Neural crest cell (in vitro differentiated cells): ENCODE measurements around the gene KCNMB2. TPM values are rescaled to one million over a fixed set of nuclear protein-coding genes. Genes with fewer than 3 reads are reported as not detected.

Source experiments
- DNase-seq: peaks from one replicate; pipeline ENCODE4 v3.0.0; 2021; ENCODE audit warnings: low read depth, mixed read lengths, low spot score
- H3K27ac Mint-ChIP-seq: one replicate; pipeline ENCODE4 v1.8.0; 2021; ENCODE audit warnings: mild to moderate bottlenecking, mixed read lengths; ENCODE audit not compliant: unreplicated experiment
- H3K27me3 Mint-ChIP-seq: 2 replicates; pipeline ENCODE4 v1.8.0; 2021; ENCODE audit warnings: low read depth, mild to moderate bottlenecking, mixed read lengths
- H3K36me3 Mint-ChIP-seq: 2 replicates; pipeline ENCODE4 v1.8.0; 2021; ENCODE audit warnings: low read depth, mild to moderate bottlenecking, mixed read lengths
- H3K4me1 Mint-ChIP-seq: 2 replicates; pipeline ENCODE4 v1.8.0; 2021; ENCODE audit warnings: mixed read lengths
- H3K4me3 Mint-ChIP-seq: one replicate; pipeline ENCODE4 v1.8.0; 2021; ENCODE audit warnings: mild to moderate bottlenecking, mixed read lengths
- H3K9me3 Mint-ChIP-seq: 2 replicates; pipeline ENCODE4 v1.8.0; 2021; ENCODE audit warnings: mixed read lengths
- total RNA-seq: library from RNA; stranded (reverse); gene quantifications from 2 replicates; pipeline ENCODE4 v1.2.1, GENCODE V29; 2021
- TF ChIP-seq, protein P1 (sequence below): fragments of 200-600 bp; sonication (generic); conservative IDR thresholded peaks from 2 replicates; pipeline ENCODE4 v1.5.0; 2021; ENCODE audit warnings: antibody characterized with exemption, mild to moderate bottlenecking

The KCNMB2 gene
- total RNA-seq, 1 donor from 2014 or later: 0.84 TPM

GRCh38 chr3:178623666-178624255 lies 87.5 kb downstream of the KCNMB2 start:
- H3K36me3 Mint-ChIP-seq: no peaks in the 10 kb centered on the region
- H3K27me3 Mint-ChIP-seq: no peaks in the 10 kb centered on the region
- no peak for DNase-seq
- H3K4me1 Mint-ChIP-seq: no peaks in the 10 kb centered on the region
- TF ChIP-seq, protein P1, sequence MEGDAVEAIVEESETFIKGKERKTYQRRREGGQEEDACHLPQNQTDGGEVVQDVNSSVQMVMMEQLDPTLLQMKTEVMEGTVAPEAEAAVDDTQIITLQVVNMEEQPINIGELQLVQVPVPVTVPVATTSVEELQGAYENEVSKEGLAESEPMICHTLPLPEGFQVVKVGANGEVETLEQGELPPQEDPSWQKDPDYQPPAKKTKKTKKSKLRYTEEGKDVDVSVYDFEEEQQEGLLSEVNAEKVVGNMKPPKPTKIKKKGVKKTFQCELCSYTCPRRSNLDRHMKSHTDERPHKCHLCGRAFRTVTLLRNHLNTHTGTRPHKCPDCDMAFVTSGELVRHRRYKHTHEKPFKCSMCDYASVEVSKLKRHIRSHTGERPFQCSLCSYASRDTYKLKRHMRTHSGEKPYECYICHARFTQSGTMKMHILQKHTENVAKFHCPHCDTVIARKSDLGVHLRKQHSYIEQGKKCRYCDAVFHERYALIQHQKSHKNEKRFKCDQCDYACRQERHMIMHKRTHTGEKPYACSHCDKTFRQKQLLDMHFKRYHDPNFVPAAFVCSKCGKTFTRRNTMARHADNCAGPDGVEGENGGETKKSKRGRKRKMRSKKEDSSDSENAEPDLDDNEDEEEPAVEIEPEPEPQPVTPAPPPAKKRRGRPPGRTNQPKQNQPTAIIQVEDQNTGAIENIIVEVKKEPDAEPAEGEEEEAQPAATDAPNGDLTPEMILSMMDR: no peak
- H3K9me3 Mint-ChIP-seq: no peaks in the 10 kb centered on the region
- H3K4me3 Mint-ChIP-seq: no peak overlapping the region
- H3K27ac Mint-ChIP-seq: no peak overlapping the region

DNA sequence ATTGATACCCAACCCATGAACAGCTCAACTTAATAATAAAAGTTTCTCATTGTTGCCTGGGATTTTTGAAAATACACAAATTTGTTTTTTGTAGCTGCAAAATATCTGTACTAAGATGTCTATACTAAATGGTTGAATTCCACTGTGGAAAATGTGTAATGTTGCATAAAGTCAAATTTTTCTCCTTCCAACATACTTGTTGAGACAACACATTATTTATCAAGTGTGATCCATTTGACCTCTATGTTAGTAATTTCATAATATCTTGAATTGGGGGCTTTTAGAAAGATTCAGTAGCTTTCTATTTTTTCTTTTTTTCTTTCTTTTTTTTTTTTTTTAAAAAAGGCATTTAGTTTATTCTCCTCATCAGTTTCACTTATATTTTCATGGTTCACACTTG lies 88.0 kb downstream of the KCNMB2 start:
- TF ChIP-seq, protein P1: no peak
- DNase-seq: no peak
- H3K9me3 Mint-ChIP-seq: no peaks in the 10 kb centered on the region
- no peaks in the 10 kb centered on the region for H3K27me3 Mint-ChIP-seq
- no peak overlapping the region for H3K4me3 Mint-ChIP-seq
- H3K4me1 Mint-ChIP-seq: no peaks in the 10 kb centered on the region
- H3K36me3 Mint-ChIP-seq: no peaks in the 10 kb centered on the region
- H3K27ac Mint-ChIP-seq: no peak overlapping the region

DNA sequence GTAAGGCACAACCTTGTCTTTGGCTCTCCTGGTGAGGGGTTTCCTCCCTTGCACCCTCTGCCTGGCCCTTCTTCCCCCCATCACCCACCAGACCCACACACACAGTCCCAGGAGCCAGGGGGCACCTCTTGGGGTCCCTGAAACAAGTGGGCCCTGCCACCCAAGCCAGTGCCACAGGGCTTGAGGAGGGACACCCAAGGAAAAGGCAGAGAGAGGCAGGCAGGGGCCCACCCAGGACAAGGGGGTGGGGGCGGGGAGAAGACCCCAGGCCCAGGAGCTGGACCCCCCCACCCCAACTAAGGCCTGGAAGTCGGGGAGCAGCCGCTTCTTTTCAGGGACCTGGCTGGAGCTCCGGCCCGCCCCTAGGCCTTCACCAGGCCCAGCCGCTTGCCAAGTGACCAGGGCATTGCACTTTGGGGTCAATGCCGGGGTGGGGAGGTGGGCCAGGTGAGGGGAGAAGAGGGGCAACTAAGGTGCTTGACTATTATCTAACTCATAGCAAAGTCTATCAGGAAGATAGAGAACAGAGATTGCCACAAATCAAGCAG lies 88.9 kb downstream of the KCNMB2 start:
- Mint-ChIP-seq H3K4me3 (no peak overlapping the region), H3K9me3 (no peaks in the 10 kb centered on the region), H3K4me1 (no peaks in the 10 kb centered on the region), H3K27ac (no peak overlapping the region), H3K36me3 (no peaks in the 10 kb centered on the region), H3K27me3 (no peaks in the 10 kb centered on the region)
- no peak for DNase-seq
- TF ChIP-seq, protein P1: no peak

DNA sequence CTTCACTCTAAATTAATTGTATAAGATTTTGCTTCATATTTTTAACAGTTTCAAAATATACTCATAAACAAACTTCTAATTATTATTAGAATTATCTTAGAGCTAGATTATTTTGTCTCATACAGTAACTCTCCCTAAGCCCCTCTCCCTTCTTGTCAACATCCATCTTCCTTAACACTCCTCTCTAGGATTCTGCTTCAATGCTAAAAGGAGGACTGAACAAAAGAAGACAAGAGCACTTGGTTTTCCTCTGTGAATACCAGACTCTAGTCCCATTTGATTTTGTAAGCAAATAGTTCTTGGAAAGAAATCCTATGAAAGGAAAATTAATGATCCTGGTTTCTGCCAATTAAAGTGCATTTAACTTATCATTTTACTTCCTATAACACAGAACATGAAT lies 91.8 kb downstream of the KCNMB2 start:
- Mint-ChIP-seq H3K27me3 (no peaks in the 10 kb centered on the region), H3K36me3 (no peaks in the 10 kb centered on the region), H3K9me3 (no peaks in the 10 kb centered on the region), H3K4me1 (no peaks in the 10 kb centered on the region), H3K4me3 (no peak overlapping the region), H3K27ac (no peak overlapping the region)
- no peak for DNase-seq
- TF ChIP-seq, protein P1: no peak

- Mint-ChIP-seq H3K4me1 (no peaks in the 10 kb centered on the region), H3K9me3 (peaks cover 6% of the 10 kb centered on the region), H3K27ac (no peak overlapping the region), H3K27me3 (no peaks in the 10 kb centered on the region), H3K36me3 (no peaks in the 10 kb centered on the region), H3K4me3 (no peak overlapping the region)
- no peak for DNase-seq
- TF ChIP-seq, protein P1: no peak
Observed at GRCh38 chr3:178629430-178630178, 93.4 kb downstream of the KCNMB2 start.
